Measurements from ENCODE around the gene RAC3.

RAC3 gene

DNA sequence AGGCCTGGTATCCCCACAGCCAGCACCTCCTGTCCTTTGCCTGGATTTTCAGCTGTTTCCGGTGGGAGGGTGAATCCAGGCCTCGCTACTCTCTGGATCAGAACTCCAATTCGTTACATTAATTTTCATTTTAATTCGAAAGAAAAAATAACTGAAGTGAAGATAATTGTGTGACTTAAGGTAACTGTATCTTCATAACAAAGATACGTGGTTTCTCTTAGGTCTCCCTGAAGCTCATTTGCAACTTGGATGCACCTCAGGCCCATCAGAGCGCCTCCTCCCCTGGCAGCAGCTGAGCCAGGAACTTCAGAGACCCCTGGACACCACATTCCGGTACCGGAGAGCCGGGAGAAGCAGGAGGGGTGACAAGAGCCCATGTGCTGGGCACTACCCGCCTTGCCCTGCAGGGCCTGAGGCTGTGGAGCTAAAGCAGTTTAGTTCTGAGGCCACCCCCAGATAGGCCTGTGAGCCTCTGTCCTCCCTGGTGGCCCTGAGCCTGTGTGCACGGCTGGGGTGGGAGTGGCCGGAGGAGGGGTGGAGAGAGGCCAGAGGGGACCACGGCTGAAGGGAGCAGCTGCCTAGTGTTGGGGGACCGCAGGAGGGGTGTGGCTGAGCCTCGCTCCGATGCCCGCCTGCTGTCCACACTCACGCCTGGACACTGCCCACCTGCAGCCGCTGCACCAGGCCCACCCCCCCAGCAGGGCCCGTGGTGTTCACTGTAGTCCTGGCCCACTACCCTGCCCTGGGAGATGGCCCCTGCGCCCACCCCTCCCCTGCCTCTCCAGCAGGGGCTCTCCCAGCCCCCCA, 45.5 kb downstream of the RAC3 start:
- Histone ChIP-seq H3K9me3 (ENCODE audit: control insufficient read depth in 2 of 2, low read length in 2 of 2) (no peaks in the 10 kb centered on the region), H3K36me3 (ENCODE audit: control insufficient read depth in 2 of 2, insufficient read depth in 2 of 2, low read length in 2 of 2) (peaks cover 20 to 23% of the 10 kb centered on the region in 2 donors), H3K4me3 (ENCODE audit: low read length in 2 of 2) (no peak overlapping the region), H3K4me1 (ENCODE audit: control insufficient read depth in 2 of 2, insufficient read depth in 2 of 2, low read length in 2 of 2) (peaks cover 2 to 4% of the 10 kb centered on the region in 2 donors), H3K27ac (ENCODE audit: low read depth in 2 of 2, low read length in 2 of 2) (no peak overlapping the region), H3K9ac (ENCODE audit: low read depth in 1 of 2, low read length in 2 of 2) (no peak overlapping the region), H3K27me3 (ENCODE audit: control insufficient read depth in 2 of 2, insufficient read depth in 2 of 2, low read length in 2 of 2) (no peaks in the 10 kb centered on the region)

DNA sequence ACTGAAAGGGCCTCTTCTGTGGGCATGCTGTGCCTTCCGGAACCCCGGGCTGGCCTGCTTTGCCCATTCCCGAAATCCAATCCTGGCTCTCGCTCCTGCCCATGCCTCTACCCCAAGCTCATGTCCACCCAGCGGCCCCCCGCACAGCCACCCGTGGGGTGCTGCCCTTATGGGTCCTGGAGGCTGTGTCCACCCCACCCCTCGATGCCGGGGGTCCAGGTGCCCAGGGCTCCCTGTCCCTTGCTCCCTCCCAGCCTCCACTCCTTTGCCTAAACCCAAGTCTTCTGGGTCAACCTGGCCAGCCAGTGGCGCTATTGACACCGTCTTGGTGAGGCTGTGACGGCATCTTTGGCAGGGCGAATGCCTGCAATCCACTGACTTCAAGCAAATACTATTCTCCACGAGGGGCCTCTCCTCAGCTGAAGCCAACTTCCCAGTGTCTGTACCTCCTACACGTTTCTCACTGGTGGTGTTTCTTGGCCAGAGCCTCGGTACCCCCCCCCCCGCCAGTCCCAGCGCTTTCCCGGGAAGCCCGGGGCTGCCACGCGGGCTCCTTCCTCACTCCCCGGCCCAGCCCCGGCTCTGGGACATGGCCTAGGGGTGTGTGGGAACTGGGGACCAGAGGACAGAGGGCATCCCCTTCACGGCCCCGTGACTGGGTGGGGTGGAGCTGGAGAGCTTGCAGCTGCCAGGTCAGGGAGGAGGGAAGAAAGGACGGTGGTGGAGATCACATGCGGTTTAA, 46.3 kb downstream of the RAC3 start:
- H3K27me3 ChIP-seq (ENCODE audit: control insufficient read depth in 2 of 2, insufficient read depth in 2 of 2, low read length in 2 of 2), result no peaks in the 10 kb centered on the region
- no peak overlapping the region for H3K4me3 ChIP-seq (ENCODE audit: low read length in 2 of 2)
- peaks cover 25 to 26% of the 10 kb centered on the region in 2 donors for H3K36me3 ChIP-seq (ENCODE audit: control insufficient read depth in 2 of 2, insufficient read depth in 2 of 2, low read length in 2 of 2)
- no peak overlapping the region for H3K9ac ChIP-seq (ENCODE audit: low read depth in 1 of 2, low read length in 2 of 2)
- no peaks in the 10 kb centered on the region for H3K9me3 ChIP-seq (ENCODE audit: control insufficient read depth in 2 of 2, low read length in 2 of 2)
- no peak overlapping the region for H3K27ac ChIP-seq (ENCODE audit: low read depth in 2 of 2, low read length in 2 of 2)
- no peaks in the 10 kb centered on the region for H3K4me1 ChIP-seq (ENCODE audit: control insufficient read depth in 2 of 2, insufficient read depth in 2 of 2, low read length in 2 of 2)

DNA sequence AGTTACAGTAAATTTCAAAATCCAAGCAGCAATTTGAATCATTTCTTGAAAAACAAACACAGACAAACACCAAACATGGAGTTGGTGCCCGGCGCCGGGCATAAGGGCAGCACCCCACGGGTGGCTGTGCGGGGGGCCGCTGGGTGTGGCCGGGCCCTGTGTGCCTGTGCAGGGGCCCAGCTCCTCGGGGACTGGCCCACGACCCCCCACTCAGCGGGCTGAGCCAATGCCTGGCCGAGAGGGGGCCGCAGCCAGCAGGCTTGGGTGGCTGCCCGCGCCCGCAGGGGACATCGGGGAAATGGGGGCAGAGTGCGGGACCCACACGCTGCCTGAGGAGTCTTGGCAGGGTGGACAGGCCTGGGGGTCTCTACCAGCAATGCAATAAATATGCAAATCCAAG, 47.0 kb downstream of the RAC3 start:
- H3K4me3 ChIP-seq (ENCODE audit: low read length in 2 of 2), result no peak overlapping the region
- H3K4me1 ChIP-seq (ENCODE audit: control insufficient read depth in 2 of 2, insufficient read depth in 2 of 2, low read length in 2 of 2), result no peaks in the 10 kb centered on the region
- H3K36me3 ChIP-seq (ENCODE audit: control insufficient read depth in 2 of 2, insufficient read depth in 2 of 2, low read length in 2 of 2), result peaks cover 31 to 32% of the 10 kb centered on the region in 2 donors
- no peaks in the 10 kb centered on the region for H3K27me3 ChIP-seq (ENCODE audit: control insufficient read depth in 2 of 2, insufficient read depth in 2 of 2, low read length in 2 of 2)
- H3K9ac ChIP-seq (ENCODE audit: low read depth in 1 of 2, low read length in 2 of 2), result no peak overlapping the region
- H3K9me3 ChIP-seq (ENCODE audit: control insufficient read depth in 2 of 2, low read length in 2 of 2), result no peaks in the 10 kb centered on the region
- H3K27ac ChIP-seq (ENCODE audit: low read depth in 2 of 2, low read length in 2 of 2), result no peak overlapping the region

DNA sequence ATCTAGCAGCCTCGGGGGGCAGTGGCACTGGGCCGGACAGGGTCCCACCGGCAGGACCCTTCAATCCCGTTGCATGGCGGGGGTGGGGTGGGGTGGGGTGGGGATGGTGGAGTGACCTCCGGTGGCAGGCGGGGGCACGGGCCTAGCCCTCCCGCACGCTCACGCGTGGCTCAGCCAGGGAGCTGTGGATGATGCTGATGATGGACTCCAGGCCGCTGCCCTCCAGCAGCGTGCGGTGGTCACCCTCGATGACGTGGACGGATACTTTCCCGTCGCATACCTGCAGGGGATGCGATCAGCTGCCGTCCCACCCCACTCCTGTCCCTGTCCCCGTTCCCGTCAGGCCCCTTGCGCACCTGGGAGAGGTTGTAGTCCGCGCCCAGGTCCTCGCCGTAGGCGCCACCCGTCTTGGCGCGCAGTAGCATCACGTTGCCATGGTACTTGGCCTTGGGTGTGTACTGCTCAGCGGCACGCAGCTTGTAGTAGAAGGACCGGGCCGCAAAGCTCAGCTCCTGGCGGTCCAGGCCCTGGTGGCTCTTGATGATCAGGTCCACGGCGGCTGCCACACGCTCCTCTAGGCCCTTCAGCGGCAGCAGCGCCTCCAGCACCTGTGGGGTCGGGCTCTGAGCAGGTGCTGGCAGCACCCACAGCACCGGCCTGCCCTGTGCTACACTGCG, 47.7 kb downstream of the RAC3 start:
- no peak overlapping the region for H3K9ac ChIP-seq (ENCODE audit: low read depth in 1 of 2, low read length in 2 of 2)
- H3K4me1 ChIP-seq (ENCODE audit: control insufficient read depth in 2 of 2, insufficient read depth in 2 of 2, low read length in 2 of 2), result no peaks in the 10 kb centered on the region
- H3K4me3 ChIP-seq (ENCODE audit: low read length in 2 of 2), result no peak overlapping the region
- no peaks in the 10 kb centered on the region for H3K27me3 ChIP-seq (ENCODE audit: control insufficient read depth in 2 of 2, insufficient read depth in 2 of 2, low read length in 2 of 2)
- no peaks in the 10 kb centered on the region for H3K9me3 ChIP-seq (ENCODE audit: control insufficient read depth in 2 of 2, low read length in 2 of 2)
- H3K36me3 ChIP-seq (ENCODE audit: control insufficient read depth in 2 of 2, insufficient read depth in 2 of 2, low read length in 2 of 2), result peaks cover 34 to 38% of the 10 kb centered on the region in 2 donors
- H3K27ac ChIP-seq (ENCODE audit: low read depth in 2 of 2, low read length in 2 of 2), result no peak overlapping the region

DNA sequence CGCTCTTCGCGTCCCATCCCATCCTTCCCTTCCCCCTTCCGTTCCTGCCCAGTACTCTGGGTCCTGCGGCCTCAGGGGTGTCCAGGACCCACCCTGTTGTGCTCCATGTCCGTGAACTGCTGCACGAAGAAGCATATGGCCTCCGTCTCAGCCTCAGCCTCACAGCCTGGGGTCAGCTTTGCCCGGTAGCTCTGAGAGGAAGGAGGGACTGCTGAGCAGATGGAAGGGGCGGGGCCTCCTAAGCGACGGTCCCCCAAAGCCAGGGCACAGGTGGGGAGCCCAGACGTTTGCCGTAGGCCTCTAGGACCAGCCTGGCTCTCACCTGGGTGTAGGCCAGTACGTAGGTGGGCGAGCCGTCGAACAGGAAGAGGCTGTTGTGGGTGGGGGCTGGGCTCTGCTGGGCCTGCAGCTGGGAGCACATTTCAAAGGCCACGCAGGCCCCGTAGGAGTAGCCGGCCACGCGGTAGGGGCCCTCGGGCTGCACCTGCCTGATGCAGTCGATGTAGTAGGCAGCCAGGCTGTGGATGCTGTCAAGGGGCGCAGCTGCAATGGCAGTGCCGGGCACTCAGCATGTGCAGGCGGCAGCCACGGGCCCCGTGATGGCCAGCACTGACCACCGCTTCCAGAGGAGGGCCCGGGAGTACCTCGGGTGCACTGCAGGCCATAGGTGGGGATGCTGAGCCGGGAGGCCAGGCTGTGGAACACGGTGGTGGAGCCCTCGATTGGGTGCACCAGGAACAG, 48.7 kb downstream of the RAC3 start:
- Histone ChIP-seq H3K27me3 (ENCODE audit: control insufficient read depth in 2 of 2, insufficient read depth in 2 of 2, low read length in 2 of 2) (no peaks in the 10 kb centered on the region), H3K36me3 (ENCODE audit: control insufficient read depth in 2 of 2, insufficient read depth in 2 of 2, low read length in 2 of 2) (peaks cover 34 to 49% of the 10 kb centered on the region in 2 donors), H3K4me1 (ENCODE audit: control insufficient read depth in 2 of 2, insufficient read depth in 2 of 2, low read length in 2 of 2) (no peaks in the 10 kb centered on the region), H3K9me3 (ENCODE audit: control insufficient read depth in 2 of 2, low read length in 2 of 2) (no peaks in the 10 kb centered on the region), H3K27ac (ENCODE audit: low read depth in 2 of 2, low read length in 2 of 2) (no peak overlapping the region), H3K4me3 (ENCODE audit: low read length in 2 of 2) (no peak overlapping the region), H3K9ac (ENCODE audit: low read depth in 1 of 2, low read length in 2 of 2) (no peak overlapping the region)

DNA sequence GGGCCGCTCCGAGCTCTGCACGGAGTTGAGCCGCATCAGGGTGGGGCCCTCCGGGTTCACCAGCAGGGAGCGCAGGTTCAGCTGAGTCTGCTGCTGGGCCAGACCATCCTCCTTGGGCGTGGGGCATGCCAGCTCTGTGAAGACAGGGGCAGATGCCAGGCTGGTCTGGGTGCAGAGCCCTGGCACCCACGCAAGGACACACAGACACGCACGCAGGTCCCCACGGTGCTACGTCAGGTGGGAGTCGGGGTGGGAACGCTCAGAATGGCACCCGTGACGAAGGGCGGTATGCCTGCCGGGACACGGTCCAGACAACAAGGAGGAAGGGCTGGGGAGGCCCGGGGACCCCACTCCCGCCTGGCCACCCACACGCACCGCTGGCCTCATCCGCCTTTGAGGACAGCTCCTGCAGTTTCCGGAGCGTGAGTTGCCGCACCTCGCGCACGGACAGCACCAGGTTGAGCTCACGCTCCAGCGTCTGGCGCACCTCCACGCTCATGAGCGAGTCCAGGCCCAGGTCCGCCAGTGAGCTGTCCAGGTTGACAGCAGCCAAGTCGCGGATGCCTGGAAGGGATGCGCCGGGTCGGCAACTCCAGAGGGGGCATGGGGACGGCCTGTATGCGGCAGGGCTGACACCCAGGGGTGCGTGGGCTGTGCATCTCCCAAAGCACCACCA, 49.4 kb downstream of the RAC3 start:
- Histone ChIP-seq H3K4me3 (ENCODE audit: low read length in 2 of 2) (no peak overlapping the region), H3K27ac (ENCODE audit: low read depth in 2 of 2, low read length in 2 of 2) (no peak overlapping the region), H3K36me3 (ENCODE audit: control insufficient read depth in 2 of 2, insufficient read depth in 2 of 2, low read length in 2 of 2) (peaks cover 37 to 55% of the 10 kb centered on the region in 2 donors), H3K9ac (ENCODE audit: low read depth in 1 of 2, low read length in 2 of 2) (no peak overlapping the region), H3K4me1 (ENCODE audit: control insufficient read depth in 2 of 2, insufficient read depth in 2 of 2, low read length in 2 of 2) (no peaks in the 10 kb centered on the region), H3K9me3 (ENCODE audit: control insufficient read depth in 2 of 2, low read length in 2 of 2) (no peaks in the 10 kb centered on the region), H3K27me3 (ENCODE audit: control insufficient read depth in 2 of 2, insufficient read depth in 2 of 2, low read length in 2 of 2) (no peaks in the 10 kb centered on the region)

DNA sequence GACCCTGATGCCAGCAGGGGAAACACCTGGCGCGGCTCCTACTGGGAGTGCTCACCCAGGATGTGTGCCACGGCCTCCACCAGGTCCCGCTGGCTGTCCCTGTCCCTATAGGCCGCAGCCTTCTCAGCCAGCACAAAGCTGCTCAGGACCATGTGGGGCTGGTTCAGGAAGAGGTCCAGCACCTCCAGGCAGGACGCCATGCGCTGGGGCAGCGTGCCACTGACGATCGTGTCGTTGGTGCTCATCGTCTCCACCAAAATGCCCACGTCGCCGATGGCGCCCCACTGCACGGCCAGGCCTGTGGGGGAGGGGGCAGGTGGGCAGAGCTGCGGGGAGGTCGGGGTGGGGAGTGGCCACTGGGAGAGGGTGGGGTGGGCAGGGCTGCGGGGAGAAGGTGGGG, 50.1 kb downstream of the RAC3 start:
- H3K4me1 ChIP-seq (ENCODE audit: control insufficient read depth in 2 of 2, insufficient read depth in 2 of 2, low read length in 2 of 2), result no peaks in the 10 kb centered on the region
- no peak overlapping the region for H3K4me3 ChIP-seq (ENCODE audit: low read length in 2 of 2)
- peaks cover 41 to 60% of the 10 kb centered on the region in 2 donors for H3K36me3 ChIP-seq (ENCODE audit: control insufficient read depth in 2 of 2, insufficient read depth in 2 of 2, low read length in 2 of 2)
- no peak overlapping the region for H3K9ac ChIP-seq (ENCODE audit: low read depth in 1 of 2, low read length in 2 of 2)
- H3K27me3 ChIP-seq (ENCODE audit: control insufficient read depth in 2 of 2, insufficient read depth in 2 of 2, low read length in 2 of 2), result no peaks in the 10 kb centered on the region
- no peak overlapping the region for H3K27ac ChIP-seq (ENCODE audit: low read depth in 2 of 2, low read length in 2 of 2)
- H3K9me3 ChIP-seq (ENCODE audit: control insufficient read depth in 2 of 2, low read length in 2 of 2), result no peaks in the 10 kb centered on the region

DNA sequence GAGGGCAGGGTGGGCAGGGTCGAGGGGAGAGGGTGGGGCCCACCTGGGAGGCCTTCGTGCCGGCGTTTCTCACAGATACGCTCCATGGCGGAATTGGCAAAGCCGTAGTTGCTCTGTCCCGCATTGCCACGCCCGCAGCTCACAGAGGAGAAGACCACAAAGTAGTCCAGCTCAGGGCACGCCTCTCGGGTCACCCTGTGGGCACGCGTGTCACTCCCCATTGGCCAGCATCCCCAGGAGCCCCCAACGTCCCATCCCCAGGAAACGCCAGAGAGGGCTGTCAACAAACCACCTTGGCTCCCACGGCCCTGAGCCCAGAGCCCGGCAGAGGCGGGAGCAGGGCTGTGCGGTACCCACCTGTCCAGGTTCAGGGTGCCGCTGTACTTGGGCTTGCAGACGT, 50.5 kb downstream of the RAC3 start:
- H3K27me3 ChIP-seq (ENCODE audit: control insufficient read depth in 2 of 2, insufficient read depth in 2 of 2, low read length in 2 of 2), result no peaks in the 10 kb centered on the region
- H3K27ac ChIP-seq (ENCODE audit: low read depth in 2 of 2, low read length in 2 of 2), result no peak overlapping the region
- no peaks in the 10 kb centered on the region for H3K9me3 ChIP-seq (ENCODE audit: control insufficient read depth in 2 of 2, low read length in 2 of 2)
- H3K4me3 ChIP-seq (ENCODE audit: low read length in 2 of 2), result no peak overlapping the region
- H3K9ac ChIP-seq (ENCODE audit: low read depth in 1 of 2, low read length in 2 of 2), result no peak overlapping the region
- H3K4me1 ChIP-seq (ENCODE audit: control insufficient read depth in 2 of 2, insufficient read depth in 2 of 2, low read length in 2 of 2), result no peaks in the 10 kb centered on the region
- H3K36me3 ChIP-seq (ENCODE audit: control insufficient read depth in 2 of 2, insufficient read depth in 2 of 2, low read length in 2 of 2), result peaks cover 43 to 64% of the 10 kb centered on the region in 2 donors

DNA sequence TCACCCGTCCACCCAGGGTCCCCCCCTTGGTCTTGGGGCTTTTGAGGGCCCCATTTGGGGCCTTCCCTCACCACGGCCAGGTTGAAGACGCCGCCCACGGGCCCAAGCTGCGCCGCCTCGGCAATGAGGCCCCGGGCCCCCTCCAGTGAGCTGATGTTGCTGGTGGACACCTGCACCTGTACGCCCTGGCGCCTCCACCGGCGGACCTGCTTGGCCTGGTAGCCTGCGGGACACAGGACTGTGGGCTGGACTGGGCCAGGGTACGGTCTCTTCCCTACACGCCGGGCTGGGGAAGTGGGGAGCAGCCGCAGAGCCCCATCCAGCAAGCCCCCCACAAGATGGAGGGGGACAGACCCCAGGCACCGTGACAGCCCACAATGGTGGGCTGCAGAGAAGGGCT, 51.0 kb downstream of the RAC3 start:
- Histone ChIP-seq H3K27ac (ENCODE audit: low read depth in 2 of 2, low read length in 2 of 2) (no peak overlapping the region), H3K9ac (ENCODE audit: low read depth in 1 of 2, low read length in 2 of 2) (no peak overlapping the region), H3K36me3 (ENCODE audit: control insufficient read depth in 2 of 2, insufficient read depth in 2 of 2, low read length in 2 of 2) (peaks cover 48 to 68% of the 10 kb centered on the region in 2 donors), H3K4me1 (ENCODE audit: control insufficient read depth in 2 of 2, insufficient read depth in 2 of 2, low read length in 2 of 2) (no peaks in the 10 kb centered on the region), H3K27me3 (ENCODE audit: control insufficient read depth in 2 of 2, insufficient read depth in 2 of 2, low read length in 2 of 2) (no peaks in the 10 kb centered on the region), H3K4me3 (ENCODE audit: low read length in 2 of 2) (no peak overlapping the region), H3K9me3 (ENCODE audit: control insufficient read depth in 2 of 2, low read length in 2 of 2) (no peaks in the 10 kb centered on the region)
